Measurements from ENCODE around the gene CTNNA2. TPM values are rescaled to one million over a fixed set of nuclear protein-coding genes. Genes with fewer than 3 reads are reported as not detected.

The CTNNA2 gene
- total RNA-seq, 1 donor from 2014 or later, result 15.0 TPM

GRCh38 chr2:79993144-79993543 lies 480.3 kb downstream of the CTNNA2 start:
- peaks cover 5% of the 10 kb centered on the region for H3K27me3 Mint-ChIP-seq
- no peak for TF ChIP-seq CTCF (conservative IDR thresholded peaks at IDR 0.05)
- H3K4me3 Mint-ChIP-seq, result no peak overlapping the region
- no peak for DNase-seq (ENCODE audit: extremely low spot score, unreplicated experiment)
- H3K27ac Mint-ChIP-seq, result no peak overlapping the region
- H3K9me3 Mint-ChIP-seq, result no peaks in the 10 kb centered on the region
- no peaks in the 10 kb centered on the region for H3K36me3 Mint-ChIP-seq
- no peaks in the 10 kb centered on the region for H3K4me1 Mint-ChIP-seq (ENCODE audit: unreplicated experiment)

- H3K9me3 Mint-ChIP-seq, result no peaks in the 10 kb centered on the region
- DNase-seq (ENCODE audit: extremely low spot score, unreplicated experiment), result no peak
- no peak overlapping the region for H3K27ac Mint-ChIP-seq
- no peaks in the 10 kb centered on the region for H3K4me1 Mint-ChIP-seq (ENCODE audit: unreplicated experiment)
- TF ChIP-seq CTCF (conservative IDR thresholded peaks at IDR 0.05), result no peak
- no peak overlapping the region for H3K4me3 Mint-ChIP-seq
- no peaks in the 10 kb centered on the region for H3K36me3 Mint-ChIP-seq
- H3K27me3 Mint-ChIP-seq, result peaks cover 5% of the 10 kb centered on the region
Measured at GRCh38 chr2:79994161-79994560, 481.3 kb downstream of the CTNNA2 start.

GRCh38 chr2:79994965-79995364 lies 482.1 kb downstream of the CTNNA2 start:
- Mint-ChIP-seq H3K4me3 (no peak overlapping the region), H3K4me1 (ENCODE audit: unreplicated experiment) (no peaks in the 10 kb centered on the region), H3K36me3 (no peaks in the 10 kb centered on the region), H3K27ac (no peak overlapping the region), H3K9me3 (no peaks in the 10 kb centered on the region), H3K27me3 (peaks cover 5% of the 10 kb centered on the region)
- no peak for TF ChIP-seq CTCF (conservative IDR thresholded peaks at IDR 0.05)
- DNase-seq (ENCODE audit: extremely low spot score, unreplicated experiment), result no peak

- Mint-ChIP-seq H3K27ac (no peak overlapping the region), H3K36me3 (no peaks in the 10 kb centered on the region), H3K9me3 (no peaks in the 10 kb centered on the region), H3K4me3 (no peak overlapping the region), H3K27me3 (peaks cover 5% of the 10 kb centered on the region), H3K4me1 (ENCODE audit: unreplicated experiment) (peaks cover under 1% of the 10 kb centered on the region)
- no peak for DNase-seq (ENCODE audit: extremely low spot score, unreplicated experiment)
- no peak for TF ChIP-seq CTCF (conservative IDR thresholded peaks at IDR 0.05)
Measured at GRCh38 chr2:79996709-79997108, 483.9 kb downstream of the CTNNA2 start.

- no peak for TF ChIP-seq CTCF (conservative IDR thresholded peaks at IDR 0.05)
- Mint-ChIP-seq H3K27ac (no peak overlapping the region), H3K27me3 (peaks cover 2% of the 10 kb centered on the region), H3K4me1 (ENCODE audit: unreplicated experiment) (peaks cover 13% of the 10 kb centered on the region), H3K9me3 (no peaks in the 10 kb centered on the region), H3K36me3 (no peaks in the 10 kb centered on the region), H3K4me3 (no peak overlapping the region)
- no peak for DNase-seq (ENCODE audit: extremely low spot score, unreplicated experiment)
Measured at GRCh38 chr2:80001701-80002101, 488.9 kb downstream of the CTNNA2 start.

GRCh38 chr2:80002112-80002511 lies 489.3 kb downstream of the CTNNA2 start:
- no peak overlapping the region for H3K27ac Mint-ChIP-seq
- no peak for DNase-seq (ENCODE audit: extremely low spot score, unreplicated experiment)
- H3K4me3 Mint-ChIP-seq, result no peak overlapping the region
- no peaks in the 10 kb centered on the region for H3K9me3 Mint-ChIP-seq
- no peak for TF ChIP-seq CTCF (conservative IDR thresholded peaks at IDR 0.05)
- H3K4me1 Mint-ChIP-seq (ENCODE audit: unreplicated experiment), result peaks cover 13% of the 10 kb centered on the region
- H3K36me3 Mint-ChIP-seq, result no peaks in the 10 kb centered on the region
- peaks cover 4% of the 10 kb centered on the region for H3K27me3 Mint-ChIP-seq
